ENCODE results near the gene HERPUD1. TPM values are rescaled to one million over a fixed set of nuclear protein-coding genes. Genes with fewer than 3 reads are reported as not detected.
A peak's percentile ranks its signal among the peaks of the same experiment; 100 is the strongest.
"Not testable (repeated sequence)": the region's sequence is repeated elsewhere in the genome, so short reads cannot be mapped to it uniquely, and the experiment has no call there.

The HERPUD1 gene
- total and polyA plus RNA-seq, 4 donors: 52.5 to 173 (median 108) TPM

DNA sequence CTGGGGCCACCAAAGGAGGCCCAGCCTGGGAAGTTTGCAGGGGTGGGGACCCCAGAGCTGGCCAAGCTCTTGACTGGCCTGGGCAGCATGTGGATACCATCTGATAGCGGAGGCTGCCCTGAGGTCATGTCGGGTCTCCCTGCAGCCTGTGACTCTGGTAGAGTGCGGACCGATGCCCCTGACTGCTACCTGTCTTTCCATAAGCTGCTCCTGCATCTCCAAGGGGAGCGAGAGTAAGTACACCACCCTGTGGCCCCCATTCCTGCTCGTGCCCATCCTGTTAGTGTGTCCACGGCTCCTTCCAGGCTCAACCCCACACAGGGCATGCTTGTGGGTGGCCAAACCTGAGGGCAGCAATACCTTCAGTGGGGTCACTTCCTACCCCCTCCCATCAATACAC, 37.8 kb downstream of the HERPUD1 start:
- 90 to 92% methylated on average over 7 of the region's 7 CpGs for WGBS, 2 donors
- H3K27me3 ChIP-seq (ENCODE audit: control insufficient read depth in 1 of 2, insufficient read depth in 2 of 2, low read length in 1 of 2): no peaks in the 10 kb centered on the region
- no peaks in the 10 kb centered on the region for H3K36me3 ChIP-seq (ENCODE audit: control insufficient read depth in 1 of 2, insufficient read depth in 2 of 2, low read length in 1 of 2)
- ATAC-seq (ENCODE audit: low FRiP score) (no peak), DNase-seq (no peak)
- H3K4me1 ChIP-seq (ENCODE audit: control insufficient read depth in 1 of 2, insufficient read depth in 2 of 2, low read length in 2 of 2): no peaks in the 10 kb centered on the region
- no peaks in the 10 kb centered on the region for H3K9me3 ChIP-seq (ENCODE audit: control insufficient read depth, low read length)
- no peak overlapping the region for H3K27ac ChIP-seq (ENCODE audit: low read depth in 1 of 2, low read length in 2 of 2)
- no peak overlapping the region for H3K4me3 ChIP-seq (ENCODE audit: low read length in 2 of 2)
- intact Hi-C loops (cut with DNase I): loop anchor here (10.0 kb wide), 1 partner anchor 75 kb away; no protein-coding TSS in a partner anchor

DNA sequence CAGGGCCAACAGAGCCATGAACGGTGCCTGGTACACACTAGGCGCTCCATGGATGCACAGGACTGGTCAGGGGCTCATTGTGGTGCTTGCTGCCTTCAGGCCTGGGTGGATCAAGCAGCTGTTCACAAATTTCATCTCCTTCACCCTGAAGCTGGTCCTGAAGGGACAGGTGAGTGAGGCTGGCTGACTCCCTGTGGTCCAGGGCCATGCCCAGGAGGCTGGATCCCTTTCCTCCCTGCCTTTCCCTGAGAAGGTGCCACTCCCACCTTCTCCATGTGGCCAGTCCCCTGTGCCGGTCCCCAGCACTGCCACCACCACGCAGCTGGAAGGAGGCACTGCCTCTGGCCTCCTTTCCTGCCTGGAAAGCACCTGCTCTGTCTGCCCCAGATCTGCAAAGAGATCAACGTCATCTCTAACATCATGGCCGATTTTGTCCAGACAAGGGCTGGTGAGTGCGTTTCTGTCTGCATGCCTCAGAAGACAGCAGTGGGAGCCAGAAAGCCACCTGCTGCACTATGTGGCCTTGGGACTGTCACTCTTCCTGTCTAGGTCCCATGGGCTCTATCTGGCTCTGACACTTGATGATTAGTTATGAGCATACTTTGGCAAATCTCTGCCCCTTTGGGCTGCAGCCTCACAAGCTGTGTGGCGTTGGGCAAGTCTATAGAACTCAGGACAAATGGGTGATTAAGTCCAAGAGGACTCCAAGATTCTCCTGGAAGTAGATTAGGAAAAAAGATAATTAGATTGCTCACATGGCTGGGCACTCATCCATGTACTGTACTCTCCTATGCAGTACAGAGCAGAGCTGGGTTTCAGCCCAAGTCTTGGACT, 39.2 kb downstream of the HERPUD1 start:
- ATAC-seq (ENCODE audit: low FRiP score) (no peak), DNase-seq (no peak)
- no peaks in the 10 kb centered on the region for H3K36me3 ChIP-seq (ENCODE audit: control insufficient read depth in 1 of 2, insufficient read depth in 2 of 2, low read length in 1 of 2)
- no peaks in the 10 kb centered on the region for H3K27me3 ChIP-seq (ENCODE audit: control insufficient read depth in 1 of 2, insufficient read depth in 2 of 2, low read length in 1 of 2)
- intact Hi-C loops (cut with DNase I): no loop called here
- no peak overlapping the region for H3K27ac ChIP-seq (ENCODE audit: low read depth in 1 of 2, low read length in 2 of 2)
- H3K4me1 ChIP-seq (ENCODE audit: control insufficient read depth in 1 of 2, insufficient read depth in 2 of 2, low read length in 2 of 2): no peaks in the 10 kb centered on the region
- no peaks in the 10 kb centered on the region for H3K9me3 ChIP-seq (ENCODE audit: control insufficient read depth, low read length)
- 62 to 78% methylated on average over 8 of the region's 8 CpGs for WGBS, 2 donors
- no peak overlapping the region for H3K4me3 ChIP-seq (ENCODE audit: low read length in 2 of 2)

DNA sequence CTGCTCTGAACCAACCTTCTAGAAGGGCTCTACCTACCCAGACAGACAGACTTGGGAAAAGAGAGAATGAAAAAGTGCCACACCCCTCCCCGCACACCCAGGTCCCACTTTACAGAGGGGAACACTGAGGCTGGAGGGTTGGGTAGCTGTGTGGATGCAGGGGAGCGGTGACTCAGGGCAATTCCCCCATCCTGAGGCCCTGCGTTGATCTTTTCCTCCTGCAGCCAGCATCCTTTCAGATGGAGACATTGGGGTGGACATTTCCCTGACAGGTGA, 39.8 kb downstream of the HERPUD1 start:
- H3K36me3 ChIP-seq (ENCODE audit: control insufficient read depth in 1 of 2, insufficient read depth in 2 of 2, low read length in 1 of 2): no peaks in the 10 kb centered on the region
- DNase-seq (no peak), ATAC-seq (ENCODE audit: low FRiP score) (no peak)
- no peaks in the 10 kb centered on the region for H3K27me3 ChIP-seq (ENCODE audit: control insufficient read depth in 1 of 2, insufficient read depth in 2 of 2, low read length in 1 of 2)
- 98 to 100% methylated on average over 3 of the region's 3 CpGs for WGBS, 2 donors
- no peak overlapping the region for H3K27ac ChIP-seq (ENCODE audit: low read depth in 1 of 2, low read length in 2 of 2)
- H3K4me3 ChIP-seq (ENCODE audit: low read length in 2 of 2): no peak overlapping the region
- intact Hi-C loops (cut with DNase I): no loop called here
- H3K4me1 ChIP-seq (ENCODE audit: control insufficient read depth in 1 of 2, insufficient read depth in 2 of 2, low read length in 2 of 2): no peaks in the 10 kb centered on the region
- H3K9me3 ChIP-seq (ENCODE audit: control insufficient read depth, low read length): no peaks in the 10 kb centered on the region

DNA sequence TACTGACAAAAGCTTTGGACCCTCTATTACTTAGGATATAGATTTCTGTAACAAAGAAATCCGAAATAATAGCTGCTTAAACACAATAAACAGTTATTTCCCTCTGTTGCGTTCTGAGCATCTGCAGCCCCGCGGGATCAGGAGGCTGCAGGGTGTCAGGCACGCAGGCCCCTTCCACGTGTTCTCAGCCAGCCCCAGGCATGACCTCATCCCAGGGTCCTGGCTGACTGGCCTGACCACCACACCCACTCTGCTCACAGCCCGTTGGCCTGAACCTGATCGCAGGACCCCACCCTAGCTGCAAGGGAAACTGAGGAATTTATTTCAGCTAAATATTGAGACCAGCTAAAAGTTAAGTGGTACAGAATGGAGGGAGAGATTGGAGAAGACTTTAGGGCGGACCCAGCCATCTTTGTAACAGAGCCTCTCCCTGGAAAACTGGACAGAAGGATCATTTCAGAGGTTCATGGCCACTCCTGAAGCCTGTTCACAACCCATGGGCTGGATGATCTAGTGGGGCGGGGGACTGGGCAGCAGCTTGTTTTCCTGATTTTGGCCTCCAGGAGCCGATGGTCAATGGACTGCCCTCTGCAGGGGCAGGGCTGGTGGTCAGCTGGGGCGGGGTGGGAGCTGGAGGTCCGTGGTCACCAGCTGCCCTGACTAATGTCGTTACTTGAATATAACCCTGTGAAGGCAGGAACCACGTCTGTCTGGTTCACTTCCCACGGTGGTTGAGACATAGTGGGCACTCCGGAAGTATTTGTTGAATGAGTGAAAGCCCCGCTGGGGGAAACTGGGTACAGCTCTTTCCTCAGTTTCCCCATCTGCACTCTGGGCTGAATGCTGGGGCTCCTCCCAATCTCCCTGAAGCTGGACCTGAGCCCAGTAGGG, 40.7 kb downstream of the HERPUD1 start:
- no peak for DNase-seq
- H3K27me3 ChIP-seq (ENCODE audit: control insufficient read depth in 1 of 2, insufficient read depth in 2 of 2, low read length in 1 of 2): no peaks in the 10 kb centered on the region

DNA sequence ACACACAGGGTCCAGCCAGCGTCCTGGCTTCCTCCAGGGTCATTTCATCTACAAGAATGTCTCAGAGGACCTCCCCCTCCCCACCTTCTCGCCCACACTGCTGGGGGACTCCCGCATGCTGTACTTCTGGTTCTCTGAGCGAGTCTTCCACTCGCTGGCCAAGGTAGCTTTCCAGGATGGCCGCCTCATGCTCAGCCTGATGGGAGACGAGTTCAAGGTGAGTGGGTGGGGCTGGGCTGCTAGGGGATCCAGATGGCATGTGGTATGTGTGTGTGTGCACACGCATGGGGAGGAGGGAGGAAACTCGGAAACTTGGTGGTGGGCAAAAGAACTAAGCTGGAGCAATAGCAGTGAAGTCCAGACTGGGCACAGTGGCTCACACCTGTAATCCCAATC, 41.4 kb downstream of the HERPUD1 start:
- Histone ChIP-seq H3K27ac (ENCODE audit: low read depth in 1 of 2, low read length in 2 of 2) (no peak overlapping the region), H3K4me1 (ENCODE audit: control insufficient read depth in 1 of 2, insufficient read depth in 2 of 2, low read length in 2 of 2) (no peaks in the 10 kb centered on the region), H3K36me3 (ENCODE audit: control insufficient read depth in 1 of 2, insufficient read depth in 2 of 2, low read length in 1 of 2) (no peaks in the 10 kb centered on the region), H3K4me3 (ENCODE audit: low read length in 2 of 2) (no peak overlapping the region), H3K9me3 (ENCODE audit: control insufficient read depth, low read length) (no peaks in the 10 kb centered on the region), H3K27me3 (ENCODE audit: control insufficient read depth in 1 of 2, insufficient read depth in 2 of 2, low read length in 1 of 2) (no peaks in the 10 kb centered on the region)
- no peak for DNase-seq
- intact Hi-C loops (cut with DNase I): no loop called here
- WGBS, 2 donors: 79 to 81% methylated on average over 9 of the region's 9 CpGs
- ATAC-seq (ENCODE audit: low FRiP score): no peak

More for the DNA sequence above, 40.7 kb downstream of the HERPUD1 start:
- Histone ChIP-seq H3K36me3 (ENCODE audit: control insufficient read depth in 1 of 2, insufficient read depth in 2 of 2, low read length in 1 of 2) (no peaks in the 10 kb centered on the region), H3K4me1 (ENCODE audit: control insufficient read depth in 1 of 2, insufficient read depth in 2 of 2, low read length in 2 of 2) (no peaks in the 10 kb centered on the region), H3K9me3 (ENCODE audit: control insufficient read depth, low read length) (no peaks in the 10 kb centered on the region), H3K4me3 (ENCODE audit: low read length in 2 of 2) (no peak overlapping the region), H3K27ac (ENCODE audit: low read depth in 1 of 2, low read length in 2 of 2) (no peak overlapping the region)
- ATAC-seq (ENCODE audit: low FRiP score): no peak
- intact Hi-C loops (cut with DNase I): no loop called here
- WGBS, 2 donors: 82 to 86% methylated on average over 18 of the region's 18 CpGs

DNA sequence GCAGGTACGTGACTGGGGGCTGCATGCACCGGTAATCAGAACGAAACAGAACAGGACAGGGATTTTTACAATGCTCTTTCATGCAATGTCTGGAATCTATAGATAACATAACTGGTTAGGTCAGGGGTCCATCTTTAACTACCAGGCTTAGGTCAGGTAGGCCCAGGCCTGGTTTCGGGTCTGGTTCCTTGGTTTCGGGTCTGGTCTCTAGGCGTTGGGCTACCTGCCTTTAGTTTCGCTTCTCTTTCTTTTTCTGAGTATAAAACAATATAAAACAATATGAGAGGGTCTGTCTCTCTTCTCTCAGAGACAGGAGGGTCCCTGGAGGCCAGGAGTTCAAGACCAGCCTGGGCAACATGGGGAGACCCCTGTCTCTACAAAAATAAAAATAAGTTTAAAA, 42.0 kb downstream of the HERPUD1 start:
- H3K4me3 ChIP-seq (ENCODE audit: low read length in 2 of 2); H3K4me1 ChIP-seq (ENCODE audit: control insufficient read depth in 1 of 2, insufficient read depth in 2 of 2, low read length in 2 of 2); H3K27ac ChIP-seq (ENCODE audit: low read depth in 1 of 2, low read length in 2 of 2); intact Hi-C loops (cut with DNase I); ATAC-seq (ENCODE audit: low FRiP score); H3K27me3 ChIP-seq (ENCODE audit: control insufficient read depth in 1 of 2, insufficient read depth in 2 of 2, low read length in 1 of 2); H3K36me3 ChIP-seq (ENCODE audit: control insufficient read depth in 1 of 2, insufficient read depth in 2 of 2, low read length in 1 of 2); H3K9me3 ChIP-seq (ENCODE audit: control insufficient read depth, low read length); DNase-seq: not testable (repeated sequence)
- WGBS, 2 donors: 82 to 95% methylated on average over 7 of the region's 7 CpGs

DNA sequence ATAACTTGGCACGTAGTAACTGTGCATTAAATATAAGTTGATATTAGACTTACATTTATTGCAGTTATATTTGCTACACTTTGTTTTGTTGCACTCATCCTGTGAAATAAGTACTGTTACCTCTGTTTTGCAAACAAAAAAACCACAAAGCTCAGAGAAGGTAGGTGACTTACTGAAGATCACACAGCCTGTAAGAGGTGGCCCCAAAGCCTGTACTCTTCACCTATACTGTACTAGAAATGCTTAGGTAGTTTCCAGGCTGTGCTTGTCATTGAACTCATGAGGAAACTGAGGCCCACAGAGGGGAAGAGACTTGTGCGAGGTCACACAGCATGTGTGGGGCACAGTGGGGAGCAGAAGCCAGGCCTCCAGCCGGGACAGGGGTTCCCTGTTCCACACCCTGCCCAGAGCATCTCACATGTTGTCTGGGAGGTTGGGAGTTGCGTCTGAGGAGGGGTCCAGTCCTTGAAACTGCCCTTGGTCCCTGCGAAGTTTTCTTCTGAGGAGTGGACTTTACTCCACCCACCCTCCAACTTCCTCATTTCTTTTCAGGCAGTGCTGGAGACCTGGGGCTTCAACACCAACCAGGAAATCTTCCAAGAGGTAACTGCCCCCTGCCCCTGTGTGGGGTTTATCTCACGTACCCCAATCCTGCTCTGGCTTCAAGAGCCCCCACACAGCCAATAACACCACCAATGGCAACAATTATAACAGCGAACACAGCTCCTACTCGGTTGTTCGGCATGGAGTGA, 42.8 kb downstream of the HERPUD1 start:
- intact Hi-C loops (cut with DNase I): no loop called here
- ATAC-seq (ENCODE audit: low FRiP score) (no peak), DNase-seq (peak in 1 of 2 donors; percentile 27)
- no peaks in the 10 kb centered on the region for H3K9me3 ChIP-seq (ENCODE audit: control insufficient read depth, low read length)
- no peak overlapping the region for H3K4me3 ChIP-seq (ENCODE audit: low read length in 2 of 2)
- no peak overlapping the region for H3K27ac ChIP-seq (ENCODE audit: low read depth in 1 of 2, low read length in 2 of 2)
- no peaks in the 10 kb centered on the region for H3K4me1 ChIP-seq (ENCODE audit: control insufficient read depth in 1 of 2, insufficient read depth in 2 of 2, low read length in 2 of 2)
- no peaks in the 10 kb centered on the region for H3K27me3 ChIP-seq (ENCODE audit: control insufficient read depth in 1 of 2, insufficient read depth in 2 of 2, low read length in 1 of 2)
- no peaks in the 10 kb centered on the region for H3K36me3 ChIP-seq (ENCODE audit: control insufficient read depth in 1 of 2, insufficient read depth in 2 of 2, low read length in 1 of 2)
- WGBS, 2 donors: 88 to 92% methylated on average over 9 of the region's 9 CpGs

DNA sequence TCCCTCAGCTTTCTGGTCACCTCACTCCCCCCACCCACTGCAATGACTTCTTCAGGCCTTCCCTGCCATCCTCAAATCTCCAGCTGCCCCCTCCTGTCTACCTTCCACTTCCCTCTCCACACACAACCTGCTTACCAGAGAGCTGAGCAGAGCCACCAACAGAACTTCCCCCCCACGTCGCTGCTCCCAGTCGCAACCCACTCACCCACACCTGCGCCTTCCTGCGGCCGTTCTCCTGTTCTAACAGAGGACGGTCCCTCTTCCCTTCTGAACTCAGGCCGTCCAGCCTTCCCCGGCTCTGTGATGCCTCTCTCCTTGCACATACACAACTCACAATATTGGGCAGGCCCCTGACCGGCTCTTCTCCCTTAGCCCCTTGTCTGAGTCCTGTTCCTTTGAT, 43.8 kb downstream of the HERPUD1 start:
- Histone ChIP-seq H3K4me1 (ENCODE audit: control insufficient read depth in 1 of 2, insufficient read depth in 2 of 2, low read length in 2 of 2) (no peaks in the 10 kb centered on the region), H3K27ac (ENCODE audit: low read depth in 1 of 2, low read length in 2 of 2) (no peak overlapping the region), H3K27me3 (ENCODE audit: control insufficient read depth in 1 of 2, insufficient read depth in 2 of 2, low read length in 1 of 2) (no peaks in the 10 kb centered on the region), H3K4me3 (ENCODE audit: low read length in 2 of 2) (no peak overlapping the region), H3K9me3 (ENCODE audit: control insufficient read depth, low read length) (no peaks in the 10 kb centered on the region), H3K36me3 (ENCODE audit: control insufficient read depth in 1 of 2, insufficient read depth in 2 of 2, low read length in 1 of 2) (no peaks in the 10 kb centered on the region)
- WGBS, 2 donors: 94 to 99% methylated on average over 10 of the region's 10 CpGs
- DNase-seq: peak in 1 of 2 donors; percentile 42
- intact Hi-C loops (cut with DNase I): no loop called here
- no peak for ATAC-seq (ENCODE audit: low FRiP score)

Measured in aorta (tissue), 5 donors.